DND-41 (cell line): ENCODE results near the gene MMAB.

Source experiments
- ATAC-seq: fragments of 200-7000 bp; cut with Tn5 transposase; 3 replicates; pipeline ENCODE4 v1.9.1; 2021; ENCODE audit warnings: low read depth; ENCODE audit not compliant: insufficient read depth
- DNase-seq: peaks from one replicate; pipeline ENCODE4 v3.0.0-alpha.2; 2020
- H2AFZ ChIP-seq: 2 replicates; pipeline ENCODE4 v1.6.0; 2012; ENCODE audit warnings: low read depth, low read length
- H3K27ac ChIP-seq: 2 replicates; pipeline ENCODE4 v1.5.1; 2012; ENCODE audit warnings: low read length, inconsistent platforms
- H3K27me3 ChIP-seq: fragments of 200-600 bp; sonication (generic); 2 replicates; pipeline ENCODE4 v1.6.0; 2012; ENCODE audit warnings: low read length, mild to moderate bottlenecking, inconsistent platforms; ENCODE audit not compliant: insufficient read depth, poor library complexity
- H3K36me3 ChIP-seq: 2 replicates; pipeline ENCODE4 v1.5.1; 2012; ENCODE audit warnings: low read length, inconsistent platforms; ENCODE audit not compliant: insufficient read depth
- H3K4me1 ChIP-seq: 2 replicates; pipeline ENCODE4 v1.5.1; 2012; ENCODE audit warnings: mild to moderate bottlenecking, low read length; ENCODE audit not compliant: insufficient read depth
- H3K4me2 ChIP-seq: 2 replicates; pipeline ENCODE4 v1.6.0; 2012; ENCODE audit warnings: mild to moderate bottlenecking, moderate library complexity, low read length, inconsistent platforms; ENCODE audit not compliant: insufficient read depth
- H3K4me3 ChIP-seq, 2 experiments: fragments of 200-600 bp in 1 of 2; shearing (Covaris generic) in 1 of 2; 2 replicates each; pipeline ENCODE4 v1.5.1; 2012 to 2016; ENCODE audit warnings: inconsistent platforms in 2 of 2, low read length in 2 of 2, mild to moderate bottlenecking in 2 of 2, low read depth in 1 of 2, moderate library complexity in 1 of 2
- H3K79me2 ChIP-seq: 2 replicates; pipeline ENCODE4 v1.6.0; 2012; ENCODE audit warnings: low read length, inconsistent platforms; ENCODE audit not compliant: insufficient read depth
- H3K9ac ChIP-seq: 2 replicates; pipeline ENCODE4 v1.6.0; 2012; ENCODE audit warnings: low read depth, mild to moderate bottlenecking, inconsistent platforms, low read length, moderate library complexity
- H3K9me3 ChIP-seq: 2 replicates; pipeline ENCODE4 v1.5.1; 2012; ENCODE audit warnings: low read length, moderate library complexity, mild to moderate bottlenecking, inconsistent platforms; ENCODE audit not compliant: insufficient read depth, severe bottlenecking
- H4K20me1 ChIP-seq: 2 replicates; pipeline ENCODE4 v1.6.0; 2012; ENCODE audit warnings: low read length; ENCODE audit not compliant: insufficient read depth
- CTCF ChIP-seq: IDR thresholded peaks from 2 replicates; pipeline ENCODE4 v1.5.1; 2012; ENCODE audit warnings: borderline replicate concordance, low read length, moderate library complexity, mild to moderate bottlenecking; ENCODE audit not compliant: poor library complexity, severe bottlenecking; ENCODE audit errors: extremely low read depth
- EZH2 ChIP-seq: IDR thresholded peaks from 3 replicates; pipeline ENCODE4 v1.6.1; 2012; ENCODE audit warnings: borderline replicate concordance, low read depth, mild to moderate bottlenecking, moderate library complexity, low read length, inconsistent platforms; ENCODE audit not compliant: severe bottlenecking

The MMAB gene

DNA sequence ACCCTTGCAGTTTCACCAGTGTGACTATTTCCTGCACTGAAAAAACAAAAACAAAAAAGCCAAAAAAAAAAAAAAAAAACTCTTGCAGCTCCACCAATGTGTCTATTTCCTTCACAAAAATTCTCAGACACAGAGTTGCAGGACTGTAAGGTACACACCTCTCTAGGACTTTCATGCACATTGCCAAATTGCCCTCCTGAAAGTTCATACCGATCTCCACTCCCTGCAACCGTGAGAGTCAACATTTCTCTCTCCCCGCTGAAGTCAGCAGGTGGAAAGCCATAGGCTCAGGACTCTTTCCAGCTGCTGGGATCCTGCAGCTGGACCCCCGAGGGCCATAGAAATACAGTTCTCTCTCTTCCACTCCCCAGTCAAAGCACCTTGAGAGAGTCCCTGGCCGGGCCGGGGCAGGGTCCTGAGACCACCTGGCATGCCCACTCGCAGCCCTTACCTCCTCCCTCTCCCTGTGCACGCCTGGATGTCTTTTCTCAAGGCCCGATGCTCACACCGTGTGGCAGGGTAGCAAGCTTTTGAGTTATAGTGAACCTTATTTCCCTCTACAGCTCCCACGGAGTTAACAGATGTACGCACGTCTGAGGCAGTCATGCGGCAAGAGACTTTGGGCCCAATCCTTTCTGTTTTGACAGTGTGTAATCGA is 23.6 kb downstream of the MMAB start:
- H3K4me2 ChIP-seq: no peak overlapping the region
- H2AFZ ChIP-seq: no peak overlapping the region
- no peaks in the 10 kb centered on the region; the same call in 1 of the 2 replicates for H4K20me1 ChIP-seq
- H3K27ac ChIP-seq: no peak overlapping the region
- no peaks in the 10 kb centered on the region for H3K9me3 ChIP-seq
- no peaks in the 10 kb centered on the region for H3K79me2 ChIP-seq
- H3K4me3 ChIP-seq: no peak overlapping the region
- H3K36me3 ChIP-seq: no peaks in the 10 kb centered on the region
- DNase-seq (no peak), ATAC-seq (no peak)
- no peak for TF ChIP-seq EZH2
- TF ChIP-seq CTCF: no peak
- H3K4me1 ChIP-seq: no peaks in the 10 kb centered on the region
- peaks cover 6% of the 10 kb centered on the region for H3K27me3 ChIP-seq
- no peak overlapping the region for H3K9ac ChIP-seq

DNA sequence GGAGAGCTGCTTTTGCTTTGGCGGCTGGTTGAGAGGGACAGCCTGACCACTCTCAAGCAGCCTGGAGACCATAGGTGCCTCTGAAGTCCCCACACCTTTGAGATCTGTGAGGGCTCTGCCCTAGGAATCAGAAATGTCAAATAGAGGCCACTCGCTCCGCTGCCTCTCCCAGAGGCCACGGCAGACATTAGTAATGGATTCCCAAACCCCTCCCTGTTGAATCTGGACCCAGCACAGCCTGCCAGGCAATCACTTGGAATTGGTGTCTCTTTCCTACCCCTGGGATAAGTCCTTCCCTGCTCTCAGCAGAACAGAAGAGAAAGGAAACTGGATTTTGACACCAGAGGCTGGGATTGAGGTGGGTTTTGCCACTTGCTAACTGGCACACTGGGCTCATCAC is 25.0 kb downstream of the MMAB start:
- H3K9ac ChIP-seq: no peak overlapping the region
- no peak overlapping the region for H3K4me3 ChIP-seq
- no peaks in the 10 kb centered on the region for H3K9me3 ChIP-seq
- no peak overlapping the region for H3K4me2 ChIP-seq
- DNase-seq (no peak), ATAC-seq (no peak)
- H3K27ac ChIP-seq: no peak overlapping the region
- TF ChIP-seq CTCF (no peak), EZH2 (no peak)
- H4K20me1 ChIP-seq: no peaks in the 10 kb centered on the region
- H2AFZ ChIP-seq: no peak overlapping the region
- H3K4me1 ChIP-seq: no peaks in the 10 kb centered on the region
- H3K36me3 ChIP-seq: no peaks in the 10 kb centered on the region
- H3K27me3 ChIP-seq: peaks cover 6% of the 10 kb centered on the region
- no peaks in the 10 kb centered on the region for H3K79me2 ChIP-seq

GRCh38 chr12:109547286-109547685 is 26.0 kb downstream of the MMAB start:
- Histone ChIP-seq H4K20me1 (no peaks in the 10 kb centered on the region; the same call in 1 of the 2 replicates), H3K9ac (no peak overlapping the region), H2AFZ (no peak overlapping the region), H3K4me3 (no peak overlapping the region), H3K27me3 (peaks cover 6% of the 10 kb centered on the region), H3K27ac (no peak overlapping the region), H3K79me2 (no peaks in the 10 kb centered on the region), H3K4me2 (no peak overlapping the region), H3K9me3 (no peaks in the 10 kb centered on the region), H3K4me1 (no peaks in the 10 kb centered on the region), H3K36me3 (no peaks in the 10 kb centered on the region)
- TF ChIP-seq CTCF (no peak), EZH2 (no peak)
- DNase-seq (no peak), ATAC-seq (no peak)

DNA sequence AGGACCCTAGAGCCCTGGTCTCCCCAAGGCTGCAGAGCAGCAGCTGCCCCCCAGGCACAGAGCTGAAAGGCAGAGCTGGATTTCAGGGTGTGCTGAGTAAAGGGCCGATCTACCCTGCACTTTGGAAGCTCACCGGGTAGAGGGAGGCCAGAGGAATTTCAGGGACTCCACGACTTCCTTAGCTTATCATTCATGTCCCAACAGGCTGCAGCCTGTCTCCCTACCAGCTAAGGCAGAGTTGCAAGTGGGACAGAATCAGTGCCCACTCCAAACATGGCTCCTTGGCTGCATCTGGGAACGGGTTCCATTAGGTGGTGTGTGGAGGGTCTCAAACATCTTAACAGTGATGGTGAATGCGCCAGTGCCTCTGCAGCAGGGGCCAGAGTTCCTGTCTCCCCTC is 27.5 kb downstream of the MMAB start:
- H3K4me1 ChIP-seq: no peaks in the 10 kb centered on the region
- H3K9me3 ChIP-seq: no peaks in the 10 kb centered on the region
- TF ChIP-seq CTCF: no peak
- no peak for TF ChIP-seq EZH2
- H3K9ac ChIP-seq: no peak overlapping the region
- H3K27ac ChIP-seq: no peak overlapping the region
- no peaks in the 10 kb centered on the region; the same call in 1 of the 2 replicates for H4K20me1 ChIP-seq
- H3K4me3 ChIP-seq: no peak overlapping the region
- DNase-seq: no peak
- peaks cover 6% of the 10 kb centered on the region for H3K27me3 ChIP-seq
- no peak overlapping the region for H3K4me2 ChIP-seq
- H3K79me2 ChIP-seq: no peaks in the 10 kb centered on the region
- no peak for ATAC-seq
- no peak overlapping the region for H2AFZ ChIP-seq
- H3K36me3 ChIP-seq: no peaks in the 10 kb centered on the region
